GM12872 (cell line): ENCODE measurements around the gene NRSN1.

ENCODE experiments used
- TF ChIP-seq, protein P1 (sequence below): IDR thresholded peaks from 3 replicates; pipeline ENCODE4 v1.5.1; 2011; ENCODE audit warnings: low read depth, mild to moderate bottlenecking, low read length, moderate library complexity; ENCODE audit not compliant: insufficient read depth

NRSN1 gene

DNA sequence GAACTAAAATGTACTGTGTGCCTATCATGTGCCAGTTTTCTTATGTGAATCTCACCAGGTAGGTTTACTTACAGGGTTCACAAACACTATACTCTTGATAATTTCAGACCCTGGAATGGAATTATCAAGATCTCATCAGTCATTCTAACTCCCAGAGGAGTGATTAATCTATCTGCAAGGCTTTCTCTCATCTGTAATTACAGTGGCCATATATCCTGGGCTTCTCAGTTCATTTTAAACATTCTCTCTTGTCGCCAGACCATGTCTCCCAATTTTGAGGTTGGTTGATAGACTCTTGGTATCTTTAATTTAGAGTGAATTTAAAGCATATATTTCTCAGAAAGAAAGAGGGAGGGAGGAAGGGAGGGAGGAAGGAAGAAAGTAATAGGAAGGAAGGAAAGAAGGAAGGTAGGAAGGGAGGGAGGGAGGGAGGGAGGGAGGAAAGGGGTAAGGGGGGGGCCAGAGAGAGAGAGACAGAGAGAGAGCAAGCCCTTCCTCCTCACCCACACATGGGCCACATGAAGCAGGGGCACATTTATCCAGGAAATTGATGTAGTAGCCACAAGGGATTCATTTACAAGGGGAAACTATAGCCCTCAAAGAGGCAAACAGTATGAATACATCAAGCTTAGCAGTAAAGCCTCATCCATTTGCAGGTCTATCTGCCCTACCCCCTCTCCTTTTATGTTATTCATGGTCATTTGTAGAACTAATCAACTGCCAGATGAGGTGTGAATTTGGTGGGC lies 25.8 kb upstream of the NRSN1 start:
- TF ChIP-seq, protein P1, sequence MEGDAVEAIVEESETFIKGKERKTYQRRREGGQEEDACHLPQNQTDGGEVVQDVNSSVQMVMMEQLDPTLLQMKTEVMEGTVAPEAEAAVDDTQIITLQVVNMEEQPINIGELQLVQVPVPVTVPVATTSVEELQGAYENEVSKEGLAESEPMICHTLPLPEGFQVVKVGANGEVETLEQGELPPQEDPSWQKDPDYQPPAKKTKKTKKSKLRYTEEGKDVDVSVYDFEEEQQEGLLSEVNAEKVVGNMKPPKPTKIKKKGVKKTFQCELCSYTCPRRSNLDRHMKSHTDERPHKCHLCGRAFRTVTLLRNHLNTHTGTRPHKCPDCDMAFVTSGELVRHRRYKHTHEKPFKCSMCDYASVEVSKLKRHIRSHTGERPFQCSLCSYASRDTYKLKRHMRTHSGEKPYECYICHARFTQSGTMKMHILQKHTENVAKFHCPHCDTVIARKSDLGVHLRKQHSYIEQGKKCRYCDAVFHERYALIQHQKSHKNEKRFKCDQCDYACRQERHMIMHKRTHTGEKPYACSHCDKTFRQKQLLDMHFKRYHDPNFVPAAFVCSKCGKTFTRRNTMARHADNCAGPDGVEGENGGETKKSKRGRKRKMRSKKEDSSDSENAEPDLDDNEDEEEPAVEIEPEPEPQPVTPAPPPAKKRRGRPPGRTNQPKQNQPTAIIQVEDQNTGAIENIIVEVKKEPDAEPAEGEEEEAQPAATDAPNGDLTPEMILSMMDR, result no peak

DNA sequence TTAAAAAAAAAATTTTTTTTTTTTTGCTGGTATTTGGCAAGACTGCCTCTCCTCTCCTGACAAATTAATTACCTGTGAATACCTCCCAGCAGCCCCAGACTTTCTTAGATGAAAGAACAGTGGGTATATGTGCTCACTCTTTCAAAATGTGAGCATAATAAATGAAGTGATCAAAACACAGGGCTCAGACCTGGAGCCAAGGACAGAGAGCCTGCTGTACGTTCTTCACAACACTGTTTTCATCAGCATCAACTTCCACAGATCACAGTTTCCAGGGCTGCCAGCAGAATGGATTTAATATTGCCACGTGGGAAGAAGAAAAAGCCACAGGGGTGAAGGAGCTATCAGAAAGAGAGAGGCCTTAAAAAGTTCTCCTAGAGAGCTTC lies 25.3 kb upstream of the NRSN1 start:
- TF ChIP-seq, protein P1, result no peak

GRCh38 chr6:24105191-24105590 lies 20.8 kb upstream of the NRSN1 start:
- TF ChIP-seq, protein P1, result no peak

- TF ChIP-seq, protein P1, result no peak
These were observed 19.7 kb upstream of the NRSN1 start for GRCh38 chr6:24106291-24106690.

DNA sequence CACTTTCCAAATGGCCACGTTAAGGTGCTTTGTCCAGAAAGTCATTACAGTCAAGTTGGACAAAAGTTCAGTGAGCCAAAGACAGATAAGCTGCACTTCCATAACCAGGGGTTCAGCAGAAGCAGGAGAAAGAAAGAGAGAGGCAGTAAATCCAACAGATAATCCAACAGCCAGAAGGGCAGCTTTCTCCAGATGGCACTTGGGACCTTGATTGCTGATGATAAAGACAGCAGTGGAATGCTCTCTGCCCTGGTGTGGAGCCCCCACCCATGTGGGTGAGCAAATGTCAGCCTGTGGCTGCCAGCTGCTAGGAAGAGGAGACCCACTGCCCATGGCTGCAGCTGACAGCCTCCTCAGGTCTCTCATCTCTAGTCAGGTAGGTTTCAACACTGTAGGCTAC lies 18.7 kb upstream of the NRSN1 start:
- TF ChIP-seq, protein P1, result no peak

- TF ChIP-seq, protein P1, result no peak
These were observed 18.0 kb upstream of the NRSN1 start for GRCh38 chr6:24108056-24108455.

DNA sequence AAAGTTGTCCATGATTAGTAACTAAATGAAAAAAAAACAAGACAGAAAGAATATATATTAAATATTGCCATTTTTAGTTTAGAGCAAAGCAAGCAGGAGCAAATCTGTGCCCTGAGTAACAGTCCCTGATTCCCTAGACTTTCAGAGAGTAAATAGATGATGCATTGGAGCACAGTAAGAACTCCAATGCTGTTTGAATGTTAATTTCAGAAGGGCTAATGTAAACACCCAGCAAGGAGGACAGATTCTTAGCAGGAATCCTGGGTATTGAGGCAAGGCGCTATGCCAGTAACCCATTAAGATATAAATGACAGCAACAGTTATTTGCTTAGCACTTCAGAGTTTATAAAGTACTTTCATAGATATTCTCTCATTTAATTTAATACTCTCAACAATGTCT lies 15.6 kb upstream of the NRSN1 start:
- TF ChIP-seq, protein P1, result no peak
